C4-2B (cell line): Measurements from ENCODE around the gene MTUS2.

Experiments used
- ZFX ChIP-seq: fragments of 450-650 bp; IDR thresholded peaks from 2 replicates; pipeline ENCODE4 v1.6.1; 2017
- TF ChIP-seq, protein P1 (sequence below): fragments of 450-650 bp; conservative IDR thresholded peaks from 2 replicates; pipeline ENCODE4 v1.5.1; 2017; ENCODE audit warnings: mild to moderate bottlenecking

DNA sequence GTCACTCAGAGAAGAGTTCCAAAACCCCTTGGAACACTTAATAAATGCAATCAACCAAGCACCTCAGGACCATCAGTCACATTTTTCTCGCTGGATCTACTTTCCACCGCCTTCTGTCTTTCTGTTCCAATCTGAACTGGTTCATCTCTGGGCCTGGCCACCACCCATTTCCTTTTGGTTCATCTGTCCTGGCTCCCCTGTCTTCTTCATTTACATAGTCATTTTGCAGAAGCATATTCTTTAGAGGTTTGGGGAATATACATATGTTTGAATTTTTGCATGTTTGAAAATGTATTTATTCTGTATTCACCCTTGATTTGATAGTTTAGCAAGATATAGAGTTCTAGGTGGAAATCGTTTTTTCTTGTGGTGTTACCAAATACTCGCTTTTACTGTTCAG lies 188.2 kb downstream of the MTUS2 start:
- TF ChIP-seq, protein P1, sequence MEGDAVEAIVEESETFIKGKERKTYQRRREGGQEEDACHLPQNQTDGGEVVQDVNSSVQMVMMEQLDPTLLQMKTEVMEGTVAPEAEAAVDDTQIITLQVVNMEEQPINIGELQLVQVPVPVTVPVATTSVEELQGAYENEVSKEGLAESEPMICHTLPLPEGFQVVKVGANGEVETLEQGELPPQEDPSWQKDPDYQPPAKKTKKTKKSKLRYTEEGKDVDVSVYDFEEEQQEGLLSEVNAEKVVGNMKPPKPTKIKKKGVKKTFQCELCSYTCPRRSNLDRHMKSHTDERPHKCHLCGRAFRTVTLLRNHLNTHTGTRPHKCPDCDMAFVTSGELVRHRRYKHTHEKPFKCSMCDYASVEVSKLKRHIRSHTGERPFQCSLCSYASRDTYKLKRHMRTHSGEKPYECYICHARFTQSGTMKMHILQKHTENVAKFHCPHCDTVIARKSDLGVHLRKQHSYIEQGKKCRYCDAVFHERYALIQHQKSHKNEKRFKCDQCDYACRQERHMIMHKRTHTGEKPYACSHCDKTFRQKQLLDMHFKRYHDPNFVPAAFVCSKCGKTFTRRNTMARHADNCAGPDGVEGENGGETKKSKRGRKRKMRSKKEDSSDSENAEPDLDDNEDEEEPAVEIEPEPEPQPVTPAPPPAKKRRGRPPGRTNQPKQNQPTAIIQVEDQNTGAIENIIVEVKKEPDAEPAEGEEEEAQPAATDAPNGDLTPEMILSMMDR = no peak
- TF ChIP-seq ZFX = 0 out of 2 replicates have a peak, but pooled peaks have one; percentile 6
